ENCODE data around the gene DUSP2.
A peak's percentile ranks its signal among the peaks of the same experiment; 100 is the strongest.

DUSP2 gene

DNA sequence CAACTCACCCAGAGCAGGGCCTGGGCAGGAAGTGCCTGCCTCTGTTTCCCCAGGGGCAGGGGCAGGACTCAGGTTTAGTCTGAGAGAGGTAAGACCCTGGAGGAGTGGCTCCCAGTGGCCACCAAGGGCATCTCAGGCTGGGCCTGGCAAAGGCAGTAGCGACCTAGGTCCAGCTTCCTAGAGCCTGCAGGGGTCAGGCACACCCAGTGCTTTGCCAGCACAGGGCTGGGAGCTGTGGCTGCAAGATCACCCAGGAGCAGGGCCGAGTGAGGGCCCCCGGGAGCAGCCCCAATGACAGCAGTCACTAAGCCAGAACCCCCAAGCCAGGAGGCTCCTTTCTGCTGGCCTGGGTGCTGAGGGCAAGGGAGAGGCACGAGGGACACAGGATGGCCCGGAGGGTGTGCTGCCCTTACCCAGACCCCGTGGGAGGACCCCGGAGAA lies 8.8 kb upstream of the DUSP2 start:
- H3K4me3 ChIP-seq (ENCODE audit: low read depth in 1 of 2, low read length in 2 of 2), result no peak overlapping the region
- H3K9ac ChIP-seq (ENCODE audit: low read depth in 1 of 2, low read length in 2 of 2), result no peak overlapping the region
- no peaks in the 10 kb centered on the region for H3K27me3 ChIP-seq (ENCODE audit: control insufficient read depth in 1 of 2, insufficient read depth in 2 of 2, low read length in 2 of 2)
- no peaks in the 10 kb centered on the region for H3K36me3 ChIP-seq (ENCODE audit: control insufficient read depth in 1 of 2, insufficient read depth in 2 of 2, low read length in 2 of 2)
- peaks cover 0 to 6% of the 10 kb centered on the region in 2 donors for H3K4me1 ChIP-seq (ENCODE audit: control insufficient read depth in 1 of 2, insufficient read depth in 2 of 2, low read length in 2 of 2)
- H3K27ac ChIP-seq (ENCODE audit: low read depth, low read length), result no peak overlapping the region
- H3K9me3 ChIP-seq (ENCODE audit: control insufficient read depth in 1 of 2, low read length in 2 of 2), result no peaks in the 10 kb centered on the region

DNA sequence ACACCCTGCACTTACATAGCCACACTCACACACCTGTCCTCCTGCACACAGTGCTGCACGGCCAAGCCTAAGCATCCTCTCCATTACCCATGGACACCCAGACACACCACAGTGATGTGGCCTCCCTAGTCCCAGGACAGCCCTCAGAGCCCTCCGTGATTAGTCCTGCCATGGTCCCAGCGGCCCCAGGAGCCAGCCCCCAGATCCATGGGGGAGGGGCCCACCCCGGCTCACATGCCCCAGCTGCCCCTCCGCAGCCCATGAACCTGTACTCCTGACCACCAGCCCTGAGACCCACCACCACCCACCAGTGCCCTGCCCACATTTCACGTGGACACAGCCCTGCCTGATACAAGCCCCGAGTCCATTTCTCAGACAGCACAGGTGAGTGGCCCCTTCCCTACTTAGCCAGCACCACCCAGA lies 8.1 kb upstream of the DUSP2 start:
- Histone ChIP-seq H3K4me1 (ENCODE audit: control insufficient read depth in 1 of 2, insufficient read depth in 2 of 2, low read length in 2 of 2) (peaks cover 0 to 13% of the 10 kb centered on the region in 2 donors), H3K9ac (ENCODE audit: low read depth in 1 of 2, low read length in 2 of 2) (no peak overlapping the region), H3K9me3 (ENCODE audit: control insufficient read depth in 1 of 2, low read length in 2 of 2) (no peaks in the 10 kb centered on the region), H3K27ac (ENCODE audit: low read depth, low read length) (no peak overlapping the region), H3K36me3 (ENCODE audit: control insufficient read depth in 1 of 2, insufficient read depth in 2 of 2, low read length in 2 of 2) (no peaks in the 10 kb centered on the region), H3K27me3 (ENCODE audit: control insufficient read depth in 1 of 2, insufficient read depth in 2 of 2, low read length in 2 of 2) (no peaks in the 10 kb centered on the region), H3K4me3 (ENCODE audit: low read depth in 1 of 2, low read length in 2 of 2) (no peak overlapping the region)

DNA sequence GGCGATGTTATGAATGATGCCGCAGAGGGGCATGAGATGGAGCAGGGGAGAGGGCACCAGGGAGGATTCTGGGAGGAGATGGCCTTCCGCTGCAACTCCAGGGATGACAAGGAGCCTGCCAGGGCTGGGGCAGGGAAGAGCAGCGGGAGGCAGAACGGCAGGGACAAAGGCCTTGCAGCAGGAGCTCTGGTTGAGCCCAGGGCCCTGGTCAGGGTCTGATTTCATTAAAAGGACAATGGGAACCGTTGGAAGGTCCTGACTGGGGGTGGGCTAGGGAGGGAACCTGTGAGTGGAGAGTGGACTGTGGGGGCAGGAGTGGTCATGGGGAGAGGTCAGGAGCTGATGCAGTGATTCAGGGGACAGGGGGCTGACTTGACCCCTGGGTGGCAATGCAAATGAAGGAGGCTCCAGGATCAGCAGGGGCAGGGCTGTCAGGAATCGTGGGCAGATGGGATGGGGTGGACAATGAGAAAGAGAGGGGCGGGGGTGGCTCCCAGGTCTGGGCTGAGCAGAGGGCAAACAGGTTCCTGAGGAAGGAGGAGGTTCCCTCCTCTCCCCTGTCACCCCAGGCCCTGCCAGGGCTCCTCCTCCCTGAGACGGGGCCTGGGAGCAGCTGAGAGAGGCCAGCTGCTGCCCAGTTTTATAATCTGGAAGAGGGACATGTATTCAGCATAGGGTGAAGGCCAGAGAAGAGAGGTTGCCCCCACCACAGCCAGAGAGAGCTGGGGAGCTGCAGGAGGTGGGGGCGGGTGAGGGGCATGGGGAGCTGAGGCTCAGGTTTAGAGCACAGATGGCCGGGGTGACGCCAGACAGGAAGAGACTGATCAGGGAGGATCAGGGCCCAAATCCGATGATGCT lies 7.3 kb upstream of the DUSP2 start:
- Histone ChIP-seq H3K9ac (ENCODE audit: low read depth in 1 of 2, low read length in 2 of 2) (no peak overlapping the region), H3K4me3 (ENCODE audit: low read depth in 1 of 2, low read length in 2 of 2) (no peak overlapping the region), H3K36me3 (ENCODE audit: control insufficient read depth in 1 of 2, insufficient read depth in 2 of 2, low read length in 2 of 2) (no peaks in the 10 kb centered on the region), H3K9me3 (ENCODE audit: control insufficient read depth in 1 of 2, low read length in 2 of 2) (no peaks in the 10 kb centered on the region), H3K27ac (ENCODE audit: low read depth, low read length) (no peak overlapping the region), H3K27me3 (ENCODE audit: control insufficient read depth in 1 of 2, insufficient read depth in 2 of 2, low read length in 2 of 2) (no peaks in the 10 kb centered on the region), H3K4me1 (ENCODE audit: control insufficient read depth in 1 of 2, insufficient read depth in 2 of 2, low read length in 2 of 2) (peaks cover 3 to 18% of the 10 kb centered on the region in 2 donors)

DNA sequence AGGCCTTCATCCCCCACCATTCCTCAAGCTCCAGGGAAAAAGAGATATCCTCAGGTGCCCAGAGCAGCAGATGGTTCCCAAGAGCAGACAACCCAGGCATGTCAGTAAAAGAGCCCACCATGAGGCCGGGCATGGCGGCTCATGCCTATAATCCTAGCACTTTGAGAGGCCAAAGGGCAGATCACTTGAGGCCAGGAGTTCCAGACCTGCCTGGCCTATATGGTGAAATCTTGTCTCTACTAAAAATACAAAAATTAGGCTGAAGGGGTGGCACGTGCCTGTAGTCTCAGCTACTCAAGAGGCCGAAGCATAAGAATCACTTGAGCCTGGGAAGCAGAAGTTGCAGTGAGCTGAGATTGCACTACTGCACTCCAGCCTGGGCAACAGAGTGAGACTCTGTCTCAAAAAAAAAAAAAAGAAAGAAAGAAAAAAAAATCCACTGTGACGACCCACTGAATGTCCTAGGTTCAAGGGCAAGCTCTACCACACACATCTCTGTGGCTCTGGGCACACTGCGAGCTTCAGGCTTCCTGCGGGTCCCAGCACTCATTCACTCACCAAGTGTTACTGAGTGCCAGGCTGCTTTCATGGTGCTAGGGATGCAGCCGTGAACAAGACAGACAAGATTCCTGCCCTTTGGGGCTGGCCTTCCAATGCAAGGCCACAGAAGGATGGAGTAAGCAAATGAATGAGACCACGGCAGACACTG lies 6.5 kb upstream of the DUSP2 start:
- no peaks in the 10 kb centered on the region for H3K36me3 ChIP-seq (ENCODE audit: control insufficient read depth in 1 of 2, insufficient read depth in 2 of 2, low read length in 2 of 2)
- H3K4me1 ChIP-seq (ENCODE audit: control insufficient read depth in 1 of 2, insufficient read depth in 2 of 2, low read length in 2 of 2), result peaks cover 8 to 22% of the 10 kb centered on the region in 2 donors

DNA sequence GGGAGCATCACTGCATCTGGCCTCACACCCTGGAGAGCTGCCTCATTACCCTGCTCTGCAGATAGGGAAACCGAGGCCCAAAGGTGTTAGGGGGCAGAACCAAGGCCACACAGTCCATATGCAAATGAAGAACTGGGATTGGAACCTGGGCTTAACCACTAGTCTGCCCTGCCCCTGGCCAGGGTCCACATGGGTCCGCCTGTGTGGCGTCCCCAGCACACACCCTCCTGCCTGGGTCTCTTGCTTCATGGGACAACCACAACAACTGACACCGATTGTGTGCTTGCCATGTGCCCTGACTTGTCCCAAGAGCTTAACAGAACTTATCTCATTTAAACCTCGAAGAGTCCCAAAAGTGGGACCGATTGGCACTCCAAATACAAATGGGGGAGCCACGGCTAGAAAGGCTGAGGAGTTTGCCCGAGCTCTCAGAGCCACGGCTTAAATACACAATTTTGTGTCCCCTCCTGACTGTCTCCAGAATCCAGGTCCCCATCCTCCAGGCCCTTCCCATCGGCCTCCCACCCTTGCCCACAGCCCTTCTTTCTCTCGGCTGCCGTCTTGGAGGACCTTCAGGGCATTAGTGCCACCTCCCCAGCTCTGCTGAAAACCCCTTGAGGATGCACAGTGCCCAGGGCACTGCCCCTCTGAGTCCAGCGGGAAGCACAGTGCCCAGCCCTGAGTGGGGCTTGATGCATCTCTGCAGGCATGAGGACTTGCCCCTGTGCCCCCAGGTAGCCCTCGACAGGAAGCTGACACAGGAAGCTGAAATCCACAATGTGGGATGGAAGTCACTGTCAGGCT lies 5.8 kb upstream of the DUSP2 start:
- Histone ChIP-seq H3K27me3 (ENCODE audit: control insufficient read depth in 1 of 2, insufficient read depth in 2 of 2, low read length in 2 of 2) (no peaks in the 10 kb centered on the region), H3K4me1 (ENCODE audit: control insufficient read depth in 1 of 2, insufficient read depth in 2 of 2, low read length in 2 of 2) (peaks cover 11 to 28% of the 10 kb centered on the region in 2 donors), H3K9me3 (ENCODE audit: control insufficient read depth in 1 of 2, low read length in 2 of 2) (no peaks in the 10 kb centered on the region), H3K36me3 (ENCODE audit: control insufficient read depth in 1 of 2, insufficient read depth in 2 of 2, low read length in 2 of 2) (no peaks in the 10 kb centered on the region), H3K27ac (ENCODE audit: low read depth, low read length) (no peak overlapping the region), H3K9ac (ENCODE audit: low read depth in 1 of 2, low read length in 2 of 2) (no peak overlapping the region), H3K4me3 (ENCODE audit: low read depth in 1 of 2, low read length in 2 of 2) (no peak overlapping the region)

More for the DNA sequence above, 6.5 kb upstream of the DUSP2 start:
- Histone ChIP-seq H3K27me3 (ENCODE audit: control insufficient read depth in 1 of 2, insufficient read depth in 2 of 2, low read length in 2 of 2) (no peaks in the 10 kb centered on the region), H3K9ac (ENCODE audit: low read depth in 1 of 2, low read length in 2 of 2) (no peak overlapping the region), H3K4me3 (ENCODE audit: low read depth in 1 of 2, low read length in 2 of 2) (no peak overlapping the region), H3K27ac (ENCODE audit: low read depth, low read length) (no peak overlapping the region), H3K9me3 (ENCODE audit: control insufficient read depth in 1 of 2, low read length in 2 of 2) (no peaks in the 10 kb centered on the region)

DNA sequence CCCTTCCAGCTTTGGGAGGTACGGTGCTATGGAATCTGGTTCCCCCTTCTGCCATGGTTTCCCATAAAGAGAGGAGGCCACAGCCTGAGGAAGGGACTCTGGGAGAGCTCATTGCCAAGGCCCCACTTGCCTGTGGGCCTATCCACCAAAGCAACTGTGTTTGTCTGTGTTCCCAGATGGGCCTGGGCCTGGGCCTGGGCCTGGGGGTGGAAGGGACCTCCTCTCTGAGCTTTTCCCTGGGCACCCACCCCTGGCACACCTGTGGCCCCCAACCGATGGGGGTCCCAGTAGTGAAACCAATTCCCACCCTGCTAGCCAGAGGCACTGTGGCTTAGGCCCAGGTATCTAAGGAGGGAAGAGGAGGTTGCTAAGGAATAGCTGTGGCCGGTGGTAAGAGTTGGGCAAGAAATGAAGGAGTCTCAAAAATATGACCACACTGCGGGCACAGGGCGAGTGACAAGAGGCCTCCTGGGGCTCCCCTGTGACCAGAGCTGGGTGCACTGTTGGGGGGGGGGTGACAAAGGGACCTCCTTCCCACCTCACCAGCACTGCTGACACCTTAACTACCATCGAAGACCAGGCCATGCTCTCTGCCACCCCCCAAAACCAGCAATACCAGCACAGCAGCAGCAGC lies 4.9 kb upstream of the DUSP2 start:
- Histone ChIP-seq H3K27ac (ENCODE audit: low read depth, low read length) (no peak overlapping the region), H3K9ac (ENCODE audit: low read depth in 1 of 2, low read length in 2 of 2) (no peak overlapping the region), H3K4me1 (ENCODE audit: control insufficient read depth in 1 of 2, insufficient read depth in 2 of 2, low read length in 2 of 2) (peaks cover 11 to 34% of the 10 kb centered on the region in 2 donors), H3K9me3 (ENCODE audit: control insufficient read depth in 1 of 2, low read length in 2 of 2) (no peaks in the 10 kb centered on the region), H3K4me3 (ENCODE audit: low read depth in 1 of 2, low read length in 2 of 2) (no peak overlapping the region), H3K27me3 (ENCODE audit: control insufficient read depth in 1 of 2, insufficient read depth in 2 of 2, low read length in 2 of 2) (no peaks in the 10 kb centered on the region), H3K36me3 (ENCODE audit: control insufficient read depth in 1 of 2, insufficient read depth in 2 of 2, low read length in 2 of 2) (no peaks in the 10 kb centered on the region)

DNA sequence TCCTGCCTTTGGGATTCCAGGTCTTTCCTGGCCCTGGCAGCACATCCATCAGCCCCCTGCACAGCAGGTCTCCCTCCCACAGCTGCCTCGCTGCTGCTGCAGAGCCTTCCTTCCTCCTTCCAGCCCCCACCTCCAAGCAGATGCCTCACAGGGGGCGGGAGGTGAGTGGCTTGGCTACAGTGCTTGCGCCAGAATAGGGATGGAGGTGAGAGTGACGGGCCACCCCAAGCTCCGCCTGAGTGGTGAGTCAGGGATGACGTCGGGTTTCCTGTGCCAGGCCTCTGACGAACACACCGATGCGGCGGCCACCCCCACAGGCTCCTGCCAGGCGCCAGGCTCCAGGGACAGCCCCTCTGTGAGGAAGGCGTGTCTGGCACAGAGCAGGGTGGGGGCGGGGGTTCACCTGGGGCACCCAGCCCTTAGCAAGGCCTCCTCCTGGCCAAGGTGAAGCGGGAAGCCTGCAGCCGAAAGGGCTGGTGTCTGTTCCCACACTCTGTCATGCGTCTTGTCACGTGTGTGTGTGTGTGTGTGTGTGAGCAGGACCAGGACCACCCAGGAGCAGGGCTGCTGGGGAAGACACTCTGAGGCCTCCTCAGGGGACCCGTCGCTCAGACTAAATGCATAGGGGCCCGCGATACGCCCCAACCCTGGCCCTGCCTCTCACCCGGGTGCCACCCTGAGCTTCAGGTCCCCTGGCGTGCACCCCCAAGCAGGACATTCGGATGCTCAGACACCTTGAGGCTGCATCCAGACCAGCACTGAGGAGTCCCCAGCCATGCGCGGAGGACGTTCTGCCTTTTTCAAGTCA lies 3.4 kb upstream of the DUSP2 start:
- Histone ChIP-seq H3K9ac (ENCODE audit: low read depth in 1 of 2, low read length in 2 of 2) (peak overlapping the region in 1 of 2 donors; percentile 12), H3K4me1 (ENCODE audit: control insufficient read depth in 1 of 2, insufficient read depth in 2 of 2, low read length in 2 of 2) (peaks cover 18 to 43% of the 10 kb centered on the region in 2 donors), H3K36me3 (ENCODE audit: control insufficient read depth in 1 of 2, insufficient read depth in 2 of 2, low read length in 2 of 2) (no peaks in the 10 kb centered on the region), H3K27ac (ENCODE audit: low read depth, low read length) (no peak overlapping the region), H3K9me3 (ENCODE audit: control insufficient read depth in 1 of 2, low read length in 2 of 2) (no peaks in the 10 kb centered on the region), H3K4me3 (ENCODE audit: low read depth in 1 of 2, low read length in 2 of 2) (peak overlapping the region in 1 of 2 donors; percentile 32), H3K27me3 (ENCODE audit: control insufficient read depth in 1 of 2, insufficient read depth in 2 of 2, low read length in 2 of 2) (no peaks in the 10 kb centered on the region)

DNA sequence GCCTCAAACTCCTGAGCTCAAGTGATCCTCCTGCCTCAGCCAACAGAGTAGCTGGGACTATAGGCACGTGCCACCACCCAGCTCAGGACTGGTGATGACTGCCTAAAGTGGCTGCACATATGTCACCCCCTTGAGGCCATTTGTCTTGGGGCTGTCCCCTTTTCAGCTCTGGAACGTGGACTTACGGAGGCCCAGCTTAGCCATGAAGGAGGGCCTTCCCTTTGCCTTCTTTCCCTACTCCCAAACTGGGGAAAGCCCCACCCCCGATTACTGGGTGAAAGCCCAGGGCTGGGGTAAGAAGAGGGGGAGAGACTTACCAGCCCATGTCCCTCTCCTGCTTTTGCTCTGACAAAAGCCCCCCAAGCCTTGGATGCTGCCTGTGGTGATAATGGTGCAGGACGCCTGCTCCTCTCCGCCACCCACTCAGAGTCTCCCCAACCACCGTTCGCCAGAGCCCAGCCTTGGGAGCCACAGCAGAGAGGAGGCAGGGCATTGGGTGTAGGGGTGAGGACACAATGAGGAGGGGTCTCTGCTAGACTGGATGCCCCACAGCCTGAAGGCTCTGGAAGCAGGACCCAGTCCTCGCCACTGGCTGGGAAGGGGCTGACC lies 2.5 kb upstream of the DUSP2 start:
- Histone ChIP-seq H3K9me3 (ENCODE audit: control insufficient read depth in 1 of 2, low read length in 2 of 2) (no peaks in the 10 kb centered on the region), H3K27me3 (ENCODE audit: control insufficient read depth in 1 of 2, insufficient read depth in 2 of 2, low read length in 2 of 2) (no peaks in the 10 kb centered on the region), H3K4me1 (ENCODE audit: control insufficient read depth in 1 of 2, insufficient read depth in 2 of 2, low read length in 2 of 2) (peaks cover 22 to 46% of the 10 kb centered on the region in 2 donors), H3K9ac (ENCODE audit: low read depth in 1 of 2, low read length in 2 of 2) (no peak overlapping the region), H3K36me3 (ENCODE audit: control insufficient read depth in 1 of 2, insufficient read depth in 2 of 2, low read length in 2 of 2) (no peaks in the 10 kb centered on the region), H3K4me3 (ENCODE audit: low read depth in 1 of 2, low read length in 2 of 2) (no peak overlapping the region), H3K27ac (ENCODE audit: low read depth, low read length) (no peak overlapping the region)
